Smooth muscle cell (in vitro differentiated cells): ENCODE measurements around the gene PPARGC1A. TPM values are rescaled to one million over a fixed set of nuclear protein-coding genes. Genes with fewer than 3 reads are reported as not detected.
A peak's percentile ranks its signal among the peaks of the same experiment; 100 is the strongest.

Experiments
- DNase-seq: peaks from one replicate; lab custom pipeline; 2025; ENCODE audit not compliant: unreplicated experiment; lab: John Stamatoyannopoulos, UW
- H2AFZ ChIP-seq: fragments of 200-600 bp; sonication (generic); 2 replicates; pipeline ENCODE4 v1.6.0; 2016; ENCODE audit warnings: antibody characterized with exemption, low read depth, mild to moderate bottlenecking
- H3F3A ChIP-seq: fragments of 200-600 bp; sonication (generic); 2 replicates; pipeline ENCODE4 v1.6.0; 2017; ENCODE audit warnings: antibody characterized with exemption, low read depth
- H3K27ac ChIP-seq: fragments of 200-600 bp; sonication (generic); 2 replicates; pipeline ENCODE4 v1.5.1; 2016; ENCODE audit warnings: low read depth, mild to moderate bottlenecking
- H3K27me3 ChIP-seq: fragments of 200-600 bp; sonication (generic); 2 replicates; pipeline ENCODE4 v1.6.1; 2016; ENCODE audit warnings: low read depth, mild to moderate bottlenecking
- H3K36me3 ChIP-seq: fragments of 200-600 bp; sonication (generic); 2 replicates; pipeline ENCODE4 v1.5.1; 2016; ENCODE audit warnings: low read depth
- H3K4me1 ChIP-seq: fragments of 200-600 bp; sonication (generic); 2 replicates; pipeline ENCODE4 v1.5.1; 2016; ENCODE audit warnings: low read depth
- H3K4me2 ChIP-seq: fragments of 200-600 bp; sonication (generic); 2 replicates; pipeline ENCODE4 v1.6.0; 2016; ENCODE audit warnings: mild to moderate bottlenecking
- H3K4me3 ChIP-seq: fragments of 200-600 bp; sonication (generic); 2 replicates; pipeline ENCODE4 v1.5.1; 2016; ENCODE audit warnings: mild to moderate bottlenecking
- H3K79me2 ChIP-seq: fragments of 200-600 bp; sonication (generic); 2 replicates; pipeline ENCODE4 v1.6.0; 2016; ENCODE audit warnings: low read depth, mild to moderate bottlenecking
- H3K9ac ChIP-seq: fragments of 200-600 bp; sonication (generic); 2 replicates; pipeline ENCODE4 v1.6.0; 2016; ENCODE audit warnings: low read depth
- H3K9me3 ChIP-seq: fragments of 200-600 bp; sonication (generic); replicated peaks from 2 replicates; pipeline ENCODE4 v1.5.1; 2016; ENCODE audit warnings: low read depth
- H4K20me1 ChIP-seq: fragments of 200-600 bp; sonication (generic); 2 replicates; pipeline ENCODE4 v1.6.0; 2016; ENCODE audit warnings: low read depth
- CTCF ChIP-seq: fragments of 200-600 bp; sonication (generic); IDR thresholded peaks from 2 replicates; pipeline ENCODE4 v1.5.1; 2017; ENCODE audit warnings: borderline replicate concordance, mild to moderate bottlenecking, antibody characterized with exemption; ENCODE audit not compliant: insufficient read depth, poor library complexity, severe bottlenecking
- WGBS: methylation state at CpG from one replicate; pipeline ENCODE4 v1.1.7; 2016; ENCODE audit warnings: low lambda C conversion rate; 5-methylcytosine and 5-hydroxymethylcytosine counted together
- polyA plus RNA-seq: library from polyadenylated mRNA; unstranded; fragments of >200 nt; fragmentation: Nextera tagmentation; extraction: Ambion mirVana; gene quantifications from 2 replicates; pipeline ENCODE4 v1.2.1, GENCODE V29; 2016
- total RNA-seq: library from RNA; depleted of rRNA; stranded (reverse); fragments of >200 nt; gene quantifications from 2 replicates; pipeline ENCODE4 v1.2.3, GENCODE V29; 2014

PPARGC1A gene
- total and polyA plus RNA-seq, 2 experiments from 2014 or later: 0.25 to 2.8 TPM

DNA sequence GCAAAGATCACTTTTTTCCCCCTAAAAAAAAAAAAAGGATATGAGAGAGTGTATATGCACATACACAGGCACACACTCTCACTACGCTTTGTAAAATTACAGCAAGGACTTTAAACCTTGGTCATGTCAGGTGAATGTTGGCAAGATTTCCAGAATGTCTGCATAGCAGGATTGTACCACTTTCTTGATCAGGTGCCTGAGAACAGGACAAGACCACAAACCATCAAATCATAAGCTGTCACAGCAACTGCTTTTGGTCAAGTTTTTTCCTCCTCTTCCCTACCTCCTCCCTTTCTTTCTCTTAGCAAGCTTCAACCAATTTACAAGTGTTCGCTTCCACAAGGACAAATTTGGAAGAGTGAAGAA is 15.3 kb downstream of the PPARGC1A start:
- no peak for DNase-seq
- Histone ChIP-seq H3K9me3 (no peaks in the 10 kb centered on the region), H3K9ac (no peak overlapping the region), H3K36me3 (no peaks in the 10 kb centered on the region), H3F3A (peaks cover 7% of the 10 kb centered on the region), H3K27ac (no peak overlapping the region), H3K4me1 (peaks cover 9% of the 10 kb centered on the region), H3K4me2 (no peak overlapping the region), H4K20me1 (no peaks in the 10 kb centered on the region), H3K27me3 (no peaks in the 10 kb centered on the region), H3K4me3 (no peak overlapping the region), H3K79me2 (no peaks in the 10 kb centered on the region), H2AFZ (no peak overlapping the region)
- WGBS: 96% methylated on average over 2 of the region's 2 CpGs
- TF ChIP-seq CTCF: no peak

- 80% methylated on average over 7 of the region's 7 CpGs for WGBS
Observed at GRCh38 chr4:23873717-23874535, 15.9 kb downstream of the PPARGC1A start.

GRCh38 chr4:23871426-23871825 is 18.4 kb downstream of the PPARGC1A start:
- Histone ChIP-seq H2AFZ (no peak overlapping the region), H4K20me1 (no peaks in the 10 kb centered on the region), H3K9ac (no peak overlapping the region), H3F3A (no peaks in the 10 kb centered on the region), H3K27me3 (no peaks in the 10 kb centered on the region), H3K27ac (no peak overlapping the region), H3K36me3 (no peaks in the 10 kb centered on the region), H3K79me2 (no peaks in the 10 kb centered on the region), H3K4me1 (peaks cover 7% of the 10 kb centered on the region), H3K9me3 (no peaks in the 10 kb centered on the region), H3K4me3 (no peak overlapping the region), H3K4me2 (no peak overlapping the region)
- DNase-seq: no peak
- TF ChIP-seq CTCF: no peak
- WGBS: 90% methylated on average over 2 of the region's 2 CpGs

More at GRCh38 chr4:23873717-23874535, 15.9 kb downstream of the PPARGC1A start:
- Histone ChIP-seq H3K4me1 (peaks cover 9% of the 10 kb centered on the region), H3K9me3 (no peaks in the 10 kb centered on the region), H4K20me1 (no peaks in the 10 kb centered on the region), H2AFZ (no peak overlapping the region), H3K36me3 (no peaks in the 10 kb centered on the region), H3K79me2 (no peaks in the 10 kb centered on the region), H3K4me2 (no peak overlapping the region), H3K4me3 (no peak overlapping the region), H3K27ac (no peak overlapping the region), H3F3A (peaks cover 7% of the 10 kb centered on the region), H3K27me3 (no peaks in the 10 kb centered on the region), H3K9ac (no peak overlapping the region)
- DNase-seq: no peak
- TF ChIP-seq CTCF: no peak

- TF ChIP-seq CTCF: no peak
- WGBS: 62% methylated on average over 11 of the region's 11 CpGs
- no peak overlapping the region for H3K4me2 ChIP-seq
- H3K4me1 ChIP-seq: peaks cover 8% of the 10 kb centered on the region
- H2AFZ ChIP-seq: peak overlapping the region; percentile 12
- no peaks in the 10 kb centered on the region for H3K79me2 ChIP-seq
- no peaks in the 10 kb centered on the region for H3K27me3 ChIP-seq
- no peaks in the 10 kb centered on the region for H4K20me1 ChIP-seq
- no peaks in the 10 kb centered on the region for H3F3A ChIP-seq
- no peak overlapping the region for H3K4me3 ChIP-seq
- H3K36me3 ChIP-seq: no peaks in the 10 kb centered on the region
- no peak overlapping the region for H3K9ac ChIP-seq
- no peak overlapping the region for H3K27ac ChIP-seq
- no peaks in the 10 kb centered on the region for H3K9me3 ChIP-seq
- DNase-seq: no peak
Observed at GRCh38 chr4:23866450-23867075, 23.3 kb downstream of the PPARGC1A start.
